GM10847 (cell line): ENCODE results near the gene SYNPO2.

Experiments
- POLR2A ChIP-seq: IDR thresholded peaks from 2 replicates; pipeline ENCODE4 v1.6.1; 2011; ENCODE audit not compliant: insufficient read length; ENCODE audit errors: extremely low read depth

The SYNPO2 gene

GRCh38 chr4:118973295-118973694 lies 84.6 kb downstream of the SYNPO2 start:
- TF ChIP-seq POLR2A = no peak

- TF ChIP-seq POLR2A = no peak
Measured at GRCh38 chr4:118974758-118975157, 86.1 kb downstream of the SYNPO2 start.

GRCh38 chr4:118975449-118976192 lies 87.0 kb downstream of the SYNPO2 start:
- no peak for TF ChIP-seq POLR2A

GRCh38 chr4:118979712-118980111 lies 91.1 kb downstream of the SYNPO2 start:
- TF ChIP-seq POLR2A = no peak

DNA sequence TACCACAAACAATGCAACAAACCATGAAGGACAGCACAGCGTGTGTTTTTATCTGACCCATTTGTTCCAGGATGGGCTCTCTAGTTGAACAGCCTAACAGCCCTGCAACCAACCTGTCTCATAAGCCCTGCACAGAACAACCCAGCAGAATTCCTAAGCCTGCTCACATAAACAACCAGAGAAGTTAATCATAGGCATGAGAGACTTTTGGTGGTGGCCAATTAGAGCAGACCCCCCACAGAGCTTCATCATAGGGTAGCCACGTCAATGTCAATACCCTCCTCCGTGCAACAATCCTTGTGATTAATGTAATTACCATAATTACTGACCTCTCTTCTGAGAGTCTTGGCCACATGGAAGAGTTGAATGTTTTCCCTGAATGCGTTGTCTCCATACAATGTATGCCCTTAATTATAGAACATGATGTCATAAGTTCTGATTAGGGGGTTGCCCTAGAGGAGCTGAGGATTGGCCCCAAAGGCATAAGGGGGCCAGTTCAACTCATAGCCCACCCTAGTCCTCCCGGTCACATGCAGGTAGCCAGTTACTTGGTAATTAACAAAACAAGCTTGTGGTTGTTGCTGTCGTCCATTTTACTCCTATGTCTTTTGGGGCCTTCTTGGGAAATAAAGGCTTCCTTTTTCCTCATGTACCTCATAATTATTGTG lies 92.7 kb downstream of the SYNPO2 start:
- TF ChIP-seq POLR2A = no peak

- no peak for TF ChIP-seq POLR2A
Measured at GRCh38 chr4:118981839-118982381, 93.3 kb downstream of the SYNPO2 start.

- TF ChIP-seq POLR2A = no peak
Measured at GRCh38 chr4:118983293-118983692, 94.6 kb downstream of the SYNPO2 start.

DNA sequence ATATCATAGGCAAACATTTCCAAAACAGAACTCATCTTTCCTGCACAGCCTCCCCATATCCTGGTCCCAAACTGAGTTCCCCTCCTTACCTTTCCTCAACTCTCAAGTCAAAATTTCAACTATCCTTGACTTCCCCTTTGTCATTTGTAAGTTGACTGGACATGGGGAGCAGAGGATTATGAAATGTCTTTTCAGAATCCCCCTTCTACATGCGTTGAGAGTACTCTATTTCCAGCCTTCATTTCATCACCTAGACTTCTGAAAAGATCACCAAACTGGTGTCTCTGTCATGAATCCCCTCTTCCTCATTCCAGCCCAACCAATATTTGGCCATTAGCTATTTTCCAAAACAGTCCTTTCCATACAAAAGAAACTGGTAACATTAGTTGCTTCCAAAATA lies 95.2 kb downstream of the SYNPO2 start:
- no peak for TF ChIP-seq POLR2A

GRCh38 chr4:118985170-118986000 lies 96.7 kb downstream of the SYNPO2 start:
- no peak for TF ChIP-seq POLR2A

GRCh38 chr4:118987959-118988634 lies 99.4 kb downstream of the SYNPO2 start:
- no peak for TF ChIP-seq POLR2A

- no peak for TF ChIP-seq POLR2A
Measured at GRCh38 chr4:118988635-118988972, 100.0 kb downstream of the SYNPO2 start.

- no peak for TF ChIP-seq POLR2A
Measured at GRCh38 chr4:118989098-118990080, 100.7 kb downstream of the SYNPO2 start.

DNA sequence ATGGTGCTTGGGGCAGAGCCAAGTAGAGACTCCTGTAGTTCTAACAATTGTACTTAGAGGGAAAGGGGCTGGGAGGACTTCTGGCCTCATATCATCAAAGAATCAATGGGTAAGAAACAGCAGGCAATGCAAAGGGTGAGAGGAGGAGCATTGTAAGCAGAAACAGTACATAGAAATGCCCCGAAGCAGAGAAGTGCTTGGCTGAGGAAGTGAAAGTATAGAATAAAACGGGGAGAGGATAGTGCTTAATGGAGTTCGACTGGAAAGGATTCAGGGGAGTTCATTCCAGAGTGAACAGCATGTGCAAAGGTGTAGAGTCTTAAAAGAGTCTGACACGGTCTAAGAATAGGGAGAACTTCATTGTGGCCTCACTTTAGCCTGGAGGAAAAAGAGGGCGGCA lies 103.0 kb downstream of the SYNPO2 start:
- TF ChIP-seq POLR2A = no peak

GRCh38 chr4:118992149-118992548 lies 103.5 kb downstream of the SYNPO2 start:
- no peak for TF ChIP-seq POLR2A
